Left ventricle myocardium inferior (tissue), 1 donor: ENCODE data around the gene DIAPH3. TPM values are rescaled to one million over a fixed set of nuclear protein-coding genes. Genes with fewer than 3 reads are reported as not detected.

Experiments used
- DNase-seq: peaks from one replicate; pipeline ENCODE4 v3.0.0-alpha.2; 2020
- H3K27ac ChIP-seq: fragments of 200-600 bp; replicated peaks from 2 replicates; pipeline ENCODE4 v1.8.0; 2021
- H3K27me3 ChIP-seq: fragments of 200-600 bp; 2 replicates; pipeline ENCODE4 v1.8.0; 2021; ENCODE audit warnings: low read depth
- H3K36me3 ChIP-seq: fragments of 200-600 bp; 2 replicates; pipeline ENCODE4 v1.8.0; 2021
- H3K4me1 ChIP-seq: fragments of 200-600 bp; 2 replicates; pipeline ENCODE4 v1.8.0; 2021
- H3K4me3 ChIP-seq: fragments of 200-600 bp; 2 replicates; pipeline ENCODE4 v1.8.0; 2021; ENCODE audit warnings: mild to moderate bottlenecking, moderate library complexity
- H3K9me3 ChIP-seq: fragments of 200-600 bp; replicated peaks from 2 replicates; pipeline ENCODE4 v1.8.0; 2021
- intact Hi-C: fragments of 100-400 bp; cut with micrococcal nuclease; formaldehyde crosslinking; loops from one replicate; pipeline ENCODE4 v1.11.0; 2022
- total RNA-seq: library from RNA; stranded (reverse); fragmentation: NEBNext Ultra II Directional; extraction: Animal tissue kit (Norgen Biotek cat#: 25700); gene quantifications from one replicate; pipeline ENCODE4 v1.2.1, GENCODE V29; 2021
- TF ChIP-seq, protein P1 (sequence below): fragments of 200-600 bp; IDR thresholded peaks from 2 replicates; pipeline ENCODE4 v1.8.0; 2021; ENCODE audit warnings: antibody characterized with exemption, mild to moderate bottlenecking, borderline replicate concordance
- donor health status: DM: no; HTN: yes; CAD: no; lungs with severe emphysema.

Gene DIAPH3
- total RNA-seq, 1 donor from 2014 or later: 0.25 TPM

DNA sequence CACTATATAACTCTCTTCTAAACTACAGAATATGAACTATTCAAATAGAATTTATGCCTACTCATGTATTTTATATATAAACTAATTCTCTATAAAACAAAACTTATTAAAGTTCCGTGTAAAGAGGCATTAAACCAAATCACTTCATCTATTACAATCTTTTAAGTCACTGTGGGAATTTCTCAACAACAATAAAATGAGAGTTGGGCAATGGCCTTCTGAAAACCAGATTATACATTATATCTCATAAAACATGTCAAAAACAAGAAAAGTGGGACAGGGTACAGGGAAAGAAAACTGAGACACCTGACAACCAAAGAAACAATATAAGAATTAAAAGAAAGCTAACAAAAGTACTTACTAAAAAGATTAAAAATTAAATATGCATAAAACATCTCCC, 145.2 kb downstream of the DIAPH3 start:
- TF ChIP-seq, protein P1, sequence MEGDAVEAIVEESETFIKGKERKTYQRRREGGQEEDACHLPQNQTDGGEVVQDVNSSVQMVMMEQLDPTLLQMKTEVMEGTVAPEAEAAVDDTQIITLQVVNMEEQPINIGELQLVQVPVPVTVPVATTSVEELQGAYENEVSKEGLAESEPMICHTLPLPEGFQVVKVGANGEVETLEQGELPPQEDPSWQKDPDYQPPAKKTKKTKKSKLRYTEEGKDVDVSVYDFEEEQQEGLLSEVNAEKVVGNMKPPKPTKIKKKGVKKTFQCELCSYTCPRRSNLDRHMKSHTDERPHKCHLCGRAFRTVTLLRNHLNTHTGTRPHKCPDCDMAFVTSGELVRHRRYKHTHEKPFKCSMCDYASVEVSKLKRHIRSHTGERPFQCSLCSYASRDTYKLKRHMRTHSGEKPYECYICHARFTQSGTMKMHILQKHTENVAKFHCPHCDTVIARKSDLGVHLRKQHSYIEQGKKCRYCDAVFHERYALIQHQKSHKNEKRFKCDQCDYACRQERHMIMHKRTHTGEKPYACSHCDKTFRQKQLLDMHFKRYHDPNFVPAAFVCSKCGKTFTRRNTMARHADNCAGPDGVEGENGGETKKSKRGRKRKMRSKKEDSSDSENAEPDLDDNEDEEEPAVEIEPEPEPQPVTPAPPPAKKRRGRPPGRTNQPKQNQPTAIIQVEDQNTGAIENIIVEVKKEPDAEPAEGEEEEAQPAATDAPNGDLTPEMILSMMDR: no peak
- H3K36me3 ChIP-seq: no peaks in the 10 kb centered on the region
- H3K27me3 ChIP-seq: no peaks in the 10 kb centered on the region
- no peak overlapping the region for H3K4me3 ChIP-seq
- H3K9me3 ChIP-seq: peaks cover 12% of the 10 kb centered on the region
- no peak overlapping the region for H3K27ac ChIP-seq
- no peak for DNase-seq
- intact Hi-C loops: no loop called here
- no peaks in the 10 kb centered on the region for H3K4me1 ChIP-seq

DNA sequence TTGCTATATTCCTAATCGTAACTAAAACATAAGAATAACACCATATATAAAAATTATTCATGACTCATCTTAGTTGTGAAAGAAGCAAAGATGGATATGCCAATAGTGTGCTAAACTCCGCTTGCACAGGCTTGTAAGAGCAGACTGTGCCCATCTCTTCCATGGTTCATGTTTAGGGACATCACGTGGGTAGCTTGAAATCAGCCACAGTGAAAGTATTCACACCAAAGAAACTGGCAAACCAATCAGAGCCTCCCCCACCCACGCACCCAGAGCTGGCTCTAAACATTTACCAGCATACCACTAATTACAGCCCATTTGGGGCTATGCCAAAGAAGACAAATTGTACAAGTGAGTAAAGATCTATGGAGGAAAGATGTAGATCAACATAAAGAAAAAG, 147.5 kb downstream of the DIAPH3 start:
- Histone ChIP-seq H3K4me1 (no peaks in the 10 kb centered on the region), H3K27ac (no peak overlapping the region), H3K36me3 (no peaks in the 10 kb centered on the region), H3K27me3 (no peaks in the 10 kb centered on the region), H3K4me3 (no peak overlapping the region), H3K9me3 (peaks cover 3% of the 10 kb centered on the region)
- TF ChIP-seq, protein P1: no peak
- intact Hi-C loops: no loop called here
- no peak for DNase-seq

DNA sequence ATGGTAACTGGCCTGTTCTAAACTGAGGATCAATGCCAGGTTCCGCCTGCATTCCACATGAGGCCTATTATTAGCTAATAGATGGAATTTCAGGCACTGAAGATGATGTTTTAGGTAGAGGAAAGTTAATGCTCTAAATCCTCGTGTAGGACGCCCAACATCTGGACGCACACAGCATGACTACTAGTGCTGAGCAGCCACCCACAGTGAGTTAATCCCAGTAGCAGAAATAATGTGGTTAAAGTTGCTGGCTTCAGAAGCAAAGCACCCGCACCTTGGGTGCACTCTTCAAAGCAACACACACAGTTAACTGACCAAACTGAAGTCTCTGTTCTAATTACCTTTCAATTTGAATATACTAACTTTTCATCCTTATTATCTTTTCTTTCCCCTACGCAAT, 150.6 kb downstream of the DIAPH3 start:
- H3K4me1 ChIP-seq: no peaks in the 10 kb centered on the region
- H3K27me3 ChIP-seq: no peaks in the 10 kb centered on the region
- DNase-seq: no peak
- TF ChIP-seq, protein P1: no peak
- no peaks in the 10 kb centered on the region for H3K9me3 ChIP-seq
- intact Hi-C loops: no loop called here
- H3K27ac ChIP-seq: no peak overlapping the region
- no peaks in the 10 kb centered on the region for H3K36me3 ChIP-seq
- H3K4me3 ChIP-seq: no peak overlapping the region

DNA sequence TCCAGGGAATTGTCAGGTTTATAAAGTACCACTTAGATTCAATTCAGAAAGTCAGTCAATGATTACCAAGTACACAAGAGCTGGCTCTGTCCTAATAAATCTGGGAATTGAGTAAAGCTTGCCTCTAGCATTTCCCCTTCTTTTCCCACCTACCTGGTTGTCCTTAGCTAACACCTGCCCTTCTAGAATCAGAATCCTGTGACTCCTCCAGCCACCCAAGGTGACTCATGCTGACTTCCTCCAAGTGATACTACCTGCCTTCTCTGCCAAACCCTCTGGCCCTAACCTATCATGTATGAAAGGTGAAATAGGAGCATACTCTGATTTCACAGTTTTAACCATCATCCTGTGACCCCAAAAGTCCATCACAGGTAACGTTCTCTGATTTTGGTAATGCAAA, 151.2 kb downstream of the DIAPH3 start:
- Histone ChIP-seq H3K36me3 (no peaks in the 10 kb centered on the region), H3K27ac (no peak overlapping the region), H3K9me3 (no peaks in the 10 kb centered on the region), H3K27me3 (no peaks in the 10 kb centered on the region), H3K4me3 (no peak overlapping the region), H3K4me1 (no peaks in the 10 kb centered on the region)
- TF ChIP-seq, protein P1: no peak
- intact Hi-C loops: no loop called here
- DNase-seq: no peak

DNA sequence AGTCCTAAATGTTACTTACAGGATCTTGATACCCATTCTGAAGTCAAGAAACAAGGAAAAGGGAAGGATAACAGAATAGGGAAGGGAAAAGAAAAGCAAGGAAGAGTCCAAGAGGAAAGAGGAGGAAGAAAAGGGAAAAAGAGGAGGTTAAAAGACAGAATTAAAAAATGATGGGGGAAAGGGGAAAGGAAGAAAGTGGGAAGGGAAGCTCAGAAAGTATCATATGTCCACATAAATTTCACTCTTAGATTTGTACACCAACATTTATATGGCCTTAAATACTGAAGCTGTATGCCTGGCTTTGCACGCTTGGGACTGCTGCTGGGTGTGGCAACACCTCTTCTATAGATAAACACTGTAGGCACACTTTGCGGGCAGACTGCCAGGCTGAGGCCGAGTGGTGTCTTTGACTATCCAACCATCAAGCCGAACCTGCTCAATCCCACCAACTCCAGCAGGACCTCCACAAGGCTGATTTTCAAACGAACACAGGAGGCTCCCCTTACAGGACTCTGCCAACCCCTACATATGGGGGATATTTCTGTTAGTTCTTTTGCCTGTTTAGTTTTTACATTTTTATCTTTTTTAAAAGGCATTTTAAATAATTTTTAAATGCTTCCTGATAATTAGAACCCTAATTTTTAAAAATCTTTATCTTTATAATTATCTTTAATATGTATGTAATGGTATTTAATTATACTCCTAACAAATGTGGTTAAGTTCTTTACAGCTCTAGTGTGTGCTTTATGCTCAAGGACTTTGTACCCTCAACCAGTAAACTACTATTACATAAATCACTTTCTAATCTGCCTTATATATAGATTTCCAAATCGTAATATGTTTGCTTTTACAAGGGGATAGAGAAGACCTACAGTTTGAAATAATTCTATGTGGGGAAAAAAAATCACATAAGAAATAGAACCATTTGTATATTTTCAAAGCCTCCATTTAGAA, 154.2 kb downstream of the DIAPH3 start:
- H3K36me3 ChIP-seq: no peaks in the 10 kb centered on the region
- H3K9me3 ChIP-seq: no peaks in the 10 kb centered on the region
- DNase-seq: no peak
- H3K4me1 ChIP-seq: no peaks in the 10 kb centered on the region
- H3K4me3 ChIP-seq: no peak overlapping the region
- H3K27ac ChIP-seq: no peak overlapping the region
- intact Hi-C loops: no loop called here
- TF ChIP-seq, protein P1: no peak
- no peaks in the 10 kb centered on the region for H3K27me3 ChIP-seq
